ENCODE results near the gene MAST4. TPM values are rescaled to one million over a fixed set of nuclear protein-coding genes. Genes with fewer than 3 reads are reported as not detected.

Gene MAST4
- total RNA-seq, 1 donor from 2014 or later: 22.3 TPM

DNA sequence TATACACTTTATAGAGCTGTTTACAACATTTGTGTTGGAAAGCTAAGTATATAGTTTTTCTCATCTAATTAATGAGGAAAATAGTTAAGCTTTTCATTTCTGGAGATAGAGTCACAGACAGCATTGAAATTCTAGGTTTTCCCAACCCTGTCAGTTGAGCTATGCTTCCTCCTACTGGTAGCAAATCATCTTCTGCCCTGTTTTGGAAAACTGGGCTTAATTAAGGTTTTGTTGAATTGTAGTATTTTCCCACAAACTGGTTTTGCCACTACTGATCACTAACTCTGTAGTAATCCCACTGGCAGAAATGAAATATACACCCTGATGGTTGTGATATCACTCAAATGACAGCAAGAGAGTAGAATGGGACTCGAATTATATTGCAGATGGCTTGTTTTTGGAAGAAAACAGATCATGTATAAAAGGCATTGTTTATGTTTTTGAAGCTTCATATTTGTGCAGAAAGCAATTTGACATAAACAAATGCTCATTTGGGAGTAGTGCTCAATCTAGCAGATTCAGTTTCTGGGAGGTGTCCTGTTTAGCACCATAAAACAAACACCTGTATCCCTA is 553.8 kb downstream of the MAST4 start:
- no peak overlapping the region for H3K4me3 ChIP-seq (ENCODE audit: insufficient read depth, low read depth, low read length)
- peaks cover 16% of the 10 kb centered on the region for H4K20me1 ChIP-seq (ENCODE audit: insufficient read depth, low read length)
- FAIRE-seq: no peak
- no peaks in the 10 kb centered on the region for H3K4me1 ChIP-seq (ENCODE audit: insufficient read depth, low read length)
- no peak overlapping the region for H3K27ac Mint-ChIP-seq (ENCODE audit: unreplicated experiment)
- no peak for DNase-seq (ENCODE audit: low read depth)
- TF ChIP-seq, protein P1, sequence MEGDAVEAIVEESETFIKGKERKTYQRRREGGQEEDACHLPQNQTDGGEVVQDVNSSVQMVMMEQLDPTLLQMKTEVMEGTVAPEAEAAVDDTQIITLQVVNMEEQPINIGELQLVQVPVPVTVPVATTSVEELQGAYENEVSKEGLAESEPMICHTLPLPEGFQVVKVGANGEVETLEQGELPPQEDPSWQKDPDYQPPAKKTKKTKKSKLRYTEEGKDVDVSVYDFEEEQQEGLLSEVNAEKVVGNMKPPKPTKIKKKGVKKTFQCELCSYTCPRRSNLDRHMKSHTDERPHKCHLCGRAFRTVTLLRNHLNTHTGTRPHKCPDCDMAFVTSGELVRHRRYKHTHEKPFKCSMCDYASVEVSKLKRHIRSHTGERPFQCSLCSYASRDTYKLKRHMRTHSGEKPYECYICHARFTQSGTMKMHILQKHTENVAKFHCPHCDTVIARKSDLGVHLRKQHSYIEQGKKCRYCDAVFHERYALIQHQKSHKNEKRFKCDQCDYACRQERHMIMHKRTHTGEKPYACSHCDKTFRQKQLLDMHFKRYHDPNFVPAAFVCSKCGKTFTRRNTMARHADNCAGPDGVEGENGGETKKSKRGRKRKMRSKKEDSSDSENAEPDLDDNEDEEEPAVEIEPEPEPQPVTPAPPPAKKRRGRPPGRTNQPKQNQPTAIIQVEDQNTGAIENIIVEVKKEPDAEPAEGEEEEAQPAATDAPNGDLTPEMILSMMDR (IDR thresholded peaks at IDR 0.05; ENCODE audit: insufficient read depth, low read depth, low read length): peak; percentile 31
- TF ChIP-seq EZH2 (IDR thresholded peaks at IDR 0.05; ENCODE audit: insufficient read depth, low read length): no peak
- H3K27me3 Mint-ChIP-seq (ENCODE audit: low read depth, unreplicated experiment): no peaks in the 10 kb centered on the region
- no peak overlapping the region for H3K4me2 ChIP-seq (ENCODE audit: low read length)
- peaks cover 8% of the 10 kb centered on the region for H3K4me1 Mint-ChIP-seq (ENCODE audit: low read depth, unreplicated experiment)
- peaks cover 11% of the 10 kb centered on the region for H3K36me3 Mint-ChIP-seq (ENCODE audit: low read depth, unreplicated experiment)
- no peak overlapping the region for H2AFZ ChIP-seq (ENCODE audit: low read depth, low read length)
- no peaks in the 10 kb centered on the region for H3K79me2 ChIP-seq (ENCODE audit: insufficient read depth, low read length)
- H3K27me3 ChIP-seq (ENCODE audit: insufficient read depth, low read length): no peaks in the 10 kb centered on the region
- H3K27ac ChIP-seq (ENCODE audit: low read depth, low read length): no peak overlapping the region
- no peak overlapping the region for H3K9ac ChIP-seq (ENCODE audit: low read length)
- H3K4me3 Mint-ChIP-seq (ENCODE audit: unreplicated experiment): no peak overlapping the region
- H3K9me3 ChIP-seq (ENCODE audit: insufficient read depth, low read depth, low read length): no peaks in the 10 kb centered on the region
- H3K36me3 ChIP-seq (ENCODE audit: insufficient read depth, low read length): peaks cover 41% of the 10 kb centered on the region
- no peaks in the 10 kb centered on the region for H3K9me3 Mint-ChIP-seq (ENCODE audit: unreplicated experiment)

DNA sequence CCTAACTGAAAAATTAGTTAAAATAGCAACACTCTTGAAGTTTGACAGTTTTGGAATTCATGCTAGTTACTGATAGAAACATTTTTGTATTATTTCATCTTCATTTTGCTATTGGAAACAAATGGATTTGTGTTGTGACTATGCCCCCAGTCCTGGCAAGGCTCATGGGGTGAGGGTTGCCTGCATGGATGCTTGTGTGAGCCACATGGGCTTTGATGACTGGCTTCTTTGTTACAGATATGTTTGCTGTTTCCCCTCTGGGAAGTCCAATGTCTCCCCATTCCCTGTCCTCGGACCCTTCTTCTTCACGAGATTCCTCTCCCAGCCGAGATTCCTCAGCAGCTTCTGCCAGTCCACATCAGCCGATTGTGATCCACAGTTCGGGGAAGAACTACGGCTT is 556.2 kb downstream of the MAST4 start:
- no peaks in the 10 kb centered on the region for H3K9me3 Mint-ChIP-seq (ENCODE audit: unreplicated experiment)
- no peak overlapping the region for H2AFZ ChIP-seq (ENCODE audit: low read depth, low read length)
- no peaks in the 10 kb centered on the region for H3K9me3 ChIP-seq (ENCODE audit: insufficient read depth, low read depth, low read length)
- H3K79me2 ChIP-seq (ENCODE audit: insufficient read depth, low read length): no peaks in the 10 kb centered on the region
- peaks cover 7% of the 10 kb centered on the region for H3K4me1 Mint-ChIP-seq (ENCODE audit: low read depth, unreplicated experiment)
- peaks cover 32% of the 10 kb centered on the region for H3K36me3 ChIP-seq (ENCODE audit: insufficient read depth, low read length)
- FAIRE-seq (no peak), DNase-seq (ENCODE audit: low read depth) (no peak)
- no peak overlapping the region for H3K27ac Mint-ChIP-seq (ENCODE audit: unreplicated experiment)
- no peak overlapping the region for H3K9ac ChIP-seq (ENCODE audit: low read length)
- H3K4me3 ChIP-seq (ENCODE audit: insufficient read depth, low read depth, low read length): no peak overlapping the region
- no peak for TF ChIP-seq EZH2 (IDR thresholded peaks at IDR 0.05; ENCODE audit: insufficient read depth, low read length)
- TF ChIP-seq, protein P1 (IDR thresholded peaks at IDR 0.05; ENCODE audit: insufficient read depth, low read depth, low read length): no peak
- no peaks in the 10 kb centered on the region for H3K27me3 ChIP-seq (ENCODE audit: insufficient read depth, low read length)
- H3K4me1 ChIP-seq (ENCODE audit: insufficient read depth, low read length): no peaks in the 10 kb centered on the region
- no peak overlapping the region for H3K27ac ChIP-seq (ENCODE audit: low read depth, low read length)
- H4K20me1 ChIP-seq (ENCODE audit: insufficient read depth, low read length): peaks cover 23% of the 10 kb centered on the region
- no peaks in the 10 kb centered on the region for H3K27me3 Mint-ChIP-seq (ENCODE audit: low read depth, unreplicated experiment)
- H3K36me3 Mint-ChIP-seq (ENCODE audit: low read depth, unreplicated experiment): peaks cover 10% of the 10 kb centered on the region
- no peak overlapping the region for H3K4me3 Mint-ChIP-seq (ENCODE audit: unreplicated experiment)
- H3K4me2 ChIP-seq (ENCODE audit: low read length): no peak overlapping the region

DNA sequence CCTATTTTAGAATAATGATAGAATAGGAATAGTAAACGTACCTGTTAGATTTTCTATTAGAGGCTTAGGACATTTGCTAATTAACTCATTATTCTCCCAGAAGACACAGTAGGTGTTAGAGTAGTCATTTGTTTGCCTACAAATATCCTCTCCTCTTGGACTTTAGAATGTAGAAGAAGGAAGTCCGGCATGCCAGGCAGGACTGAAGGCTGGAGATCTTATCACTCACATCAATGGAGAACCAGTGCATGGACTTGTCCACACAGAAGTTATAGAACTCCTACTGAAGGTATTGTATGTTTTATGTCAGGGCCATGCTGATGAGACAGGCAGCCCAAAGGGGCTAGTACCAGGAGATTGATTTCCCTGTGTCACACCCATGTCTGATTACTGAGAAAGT is 557.1 kb downstream of the MAST4 start:
- Histone ChIP-seq H3K4me1 (ENCODE audit: insufficient read depth, low read length) (no peaks in the 10 kb centered on the region), H3K9ac (ENCODE audit: low read length) (no peak overlapping the region), H3K9me3 (ENCODE audit: insufficient read depth, low read depth, low read length) (no peaks in the 10 kb centered on the region), H3K4me3 (ENCODE audit: insufficient read depth, low read depth, low read length) (no peak overlapping the region), H3K79me2 (ENCODE audit: insufficient read depth, low read length) (no peaks in the 10 kb centered on the region), H3K27ac (ENCODE audit: low read depth, low read length) (no peak overlapping the region), H3K27me3 (ENCODE audit: insufficient read depth, low read length) (no peaks in the 10 kb centered on the region), H4K20me1 (ENCODE audit: insufficient read depth, low read length) (peaks cover 19% of the 10 kb centered on the region), H3K36me3 (ENCODE audit: insufficient read depth, low read length) (peaks cover 32% of the 10 kb centered on the region), H3K4me2 (ENCODE audit: low read length) (no peak overlapping the region), H2AFZ (ENCODE audit: low read depth, low read length) (no peak overlapping the region)
- no peaks in the 10 kb centered on the region for H3K4me1 Mint-ChIP-seq (ENCODE audit: low read depth, unreplicated experiment)
- FAIRE-seq (no peak), DNase-seq (ENCODE audit: low read depth) (no peak)
- no peaks in the 10 kb centered on the region for H3K9me3 Mint-ChIP-seq (ENCODE audit: unreplicated experiment)
- H3K36me3 Mint-ChIP-seq (ENCODE audit: low read depth, unreplicated experiment): peaks cover 11% of the 10 kb centered on the region
- no peak overlapping the region for H3K4me3 Mint-ChIP-seq (ENCODE audit: unreplicated experiment)
- TF ChIP-seq, protein P1 (IDR thresholded peaks at IDR 0.05; ENCODE audit: insufficient read depth, low read depth, low read length): no peak
- no peak for TF ChIP-seq EZH2 (IDR thresholded peaks at IDR 0.05; ENCODE audit: insufficient read depth, low read length)
- no peak overlapping the region for H3K27ac Mint-ChIP-seq (ENCODE audit: unreplicated experiment)
- H3K27me3 Mint-ChIP-seq (ENCODE audit: low read depth, unreplicated experiment): no peaks in the 10 kb centered on the region
